ENCODE measurements around the gene CAPZB.

DNA sequence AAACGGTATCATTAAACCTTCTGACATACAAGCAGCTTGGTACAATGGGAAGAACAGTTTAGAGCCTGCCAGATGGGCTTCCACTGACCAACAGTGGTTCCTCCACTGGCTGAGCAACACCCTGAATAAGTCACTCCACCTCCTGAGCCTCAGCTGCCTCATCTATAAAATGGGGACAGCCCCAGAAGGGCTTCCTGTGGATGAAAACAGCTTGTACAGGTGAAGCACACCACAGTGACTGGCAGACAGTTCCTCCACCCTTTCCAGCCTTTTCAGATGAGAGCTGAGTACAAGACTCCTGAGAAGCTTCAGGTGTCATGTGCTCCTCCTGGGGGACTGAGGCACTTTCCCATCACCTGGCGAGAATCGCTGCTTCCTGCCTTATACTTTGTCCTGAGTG lies 2.1 kb downstream of the CAPZB start:
- TF ChIP-seq EZH2phosphoT487 (IDR thresholded peaks at IDR 0.05; ENCODE audit: borderline replicate concordance, low read depth) (no peak), RFX5 (IDR thresholded peaks at IDR 0.05; ENCODE audit: low read length) (no peak), CHD2 (IDR thresholded peaks at IDR 0.05; ENCODE audit: low read length, partially characterized antibody) (no peak), SMC3 (IDR thresholded peaks at IDR 0.05; ENCODE audit: low read depth, low read length) (no peak), GABPA (IDR thresholded peaks at IDR 0.05; ENCODE audit: low read depth) (no peak)
- TF ChIP-seq, protein P1, sequence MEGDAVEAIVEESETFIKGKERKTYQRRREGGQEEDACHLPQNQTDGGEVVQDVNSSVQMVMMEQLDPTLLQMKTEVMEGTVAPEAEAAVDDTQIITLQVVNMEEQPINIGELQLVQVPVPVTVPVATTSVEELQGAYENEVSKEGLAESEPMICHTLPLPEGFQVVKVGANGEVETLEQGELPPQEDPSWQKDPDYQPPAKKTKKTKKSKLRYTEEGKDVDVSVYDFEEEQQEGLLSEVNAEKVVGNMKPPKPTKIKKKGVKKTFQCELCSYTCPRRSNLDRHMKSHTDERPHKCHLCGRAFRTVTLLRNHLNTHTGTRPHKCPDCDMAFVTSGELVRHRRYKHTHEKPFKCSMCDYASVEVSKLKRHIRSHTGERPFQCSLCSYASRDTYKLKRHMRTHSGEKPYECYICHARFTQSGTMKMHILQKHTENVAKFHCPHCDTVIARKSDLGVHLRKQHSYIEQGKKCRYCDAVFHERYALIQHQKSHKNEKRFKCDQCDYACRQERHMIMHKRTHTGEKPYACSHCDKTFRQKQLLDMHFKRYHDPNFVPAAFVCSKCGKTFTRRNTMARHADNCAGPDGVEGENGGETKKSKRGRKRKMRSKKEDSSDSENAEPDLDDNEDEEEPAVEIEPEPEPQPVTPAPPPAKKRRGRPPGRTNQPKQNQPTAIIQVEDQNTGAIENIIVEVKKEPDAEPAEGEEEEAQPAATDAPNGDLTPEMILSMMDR (IDR thresholded peaks at IDR 0.05): no peak
- TF ChIP-seq, protein P2, sequence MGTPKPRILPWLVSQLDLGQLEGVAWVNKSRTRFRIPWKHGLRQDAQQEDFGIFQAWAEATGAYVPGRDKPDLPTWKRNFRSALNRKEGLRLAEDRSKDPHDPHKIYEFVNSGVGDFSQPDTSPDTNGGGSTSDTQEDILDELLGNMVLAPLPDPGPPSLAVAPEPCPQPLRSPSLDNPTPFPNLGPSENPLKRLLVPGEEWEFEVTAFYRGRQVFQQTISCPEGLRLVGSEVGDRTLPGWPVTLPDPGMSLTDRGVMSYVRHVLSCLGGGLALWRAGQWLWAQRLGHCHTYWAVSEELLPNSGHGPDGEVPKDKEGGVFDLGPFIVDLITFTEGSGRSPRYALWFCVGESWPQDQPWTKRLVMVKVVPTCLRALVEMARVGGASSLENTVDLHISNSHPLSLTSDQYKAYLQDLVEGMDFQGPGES (IDR thresholded peaks at IDR 0.05; ENCODE audit: low read depth, low read length): no peak
- TF ChIP-seq, protein P3, sequence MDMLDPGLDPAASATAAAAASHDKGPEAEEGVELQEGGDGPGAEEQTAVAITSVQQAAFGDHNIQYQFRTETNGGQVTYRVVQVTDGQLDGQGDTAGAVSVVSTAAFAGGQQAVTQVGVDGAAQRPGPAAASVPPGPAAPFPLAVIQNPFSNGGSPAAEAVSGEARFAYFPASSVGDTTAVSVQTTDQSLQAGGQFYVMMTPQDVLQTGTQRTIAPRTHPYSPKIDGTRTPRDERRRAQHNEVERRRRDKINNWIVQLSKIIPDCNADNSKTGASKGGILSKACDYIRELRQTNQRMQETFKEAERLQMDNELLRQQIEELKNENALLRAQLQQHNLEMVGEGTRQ (IDR thresholded peaks at IDR 0.05; ENCODE audit: borderline replicate concordance, low read depth, low read length): no peak

Measured in SK-N-SH (cell line).